Hepatocyte (in vitro differentiated cells): ENCODE results near the gene SLAIN1. TPM values are rescaled to one million over a fixed set of nuclear protein-coding genes. Genes with fewer than 3 reads are reported as not detected.
A peak's percentile ranks its signal among the peaks of the same experiment; 100 is the strongest.

Experiments
- DNase-seq: peaks from one replicate; pipeline ENCODE4 v3.0.0-alpha.2; 2016; ENCODE audit warnings: low spot score
- H2AFZ ChIP-seq: fragments of 200-600 bp; sonication (generic); 2 replicates; pipeline ENCODE4 v1.6.0; 2016; ENCODE audit warnings: antibody characterized with exemption, mild to moderate bottlenecking
- H3K27ac ChIP-seq: fragments of 200-600 bp; sonication (generic); 2 replicates; pipeline ENCODE4 v1.5.1; 2016; ENCODE audit warnings: mild to moderate bottlenecking
- H3K27me3 ChIP-seq: fragments of 200-600 bp; sonication (generic); 2 replicates; pipeline ENCODE4 v1.6.1; 2016
- H3K36me3 ChIP-seq: fragments of 200-600 bp; sonication (generic); replicated peaks from 2 replicates; pipeline ENCODE4 v1.5.1; 2016; ENCODE audit warnings: low read depth; ENCODE audit not compliant: insufficient read depth
- H3K4me1 ChIP-seq: fragments of 200-600 bp; sonication (generic); 2 replicates; pipeline ENCODE4 v1.5.1; 2016; ENCODE audit warnings: mild to moderate bottlenecking, moderate library complexity; ENCODE audit not compliant: insufficient read depth
- H3K4me2 ChIP-seq: fragments of 200-600 bp; sonication (generic); 2 replicates; pipeline ENCODE4 v1.6.0; 2016
- H3K4me3 ChIP-seq: fragments of 200-600 bp; sonication (generic); 2 replicates; pipeline ENCODE4 v1.5.1; 2016; ENCODE audit warnings: mild to moderate bottlenecking
- H3K79me2 ChIP-seq: fragments of 200-600 bp; sonication (generic); 2 replicates; pipeline ENCODE4 v1.6.0; 2017; ENCODE audit warnings: mild to moderate bottlenecking
- H3K9me2 ChIP-seq: fragments of 200-600 bp; sonication (generic); replicated peaks from 2 replicates; pipeline ENCODE4 v1.6.0; 2017; ENCODE audit warnings: mild to moderate bottlenecking; ENCODE audit not compliant: insufficient read depth
- H3K9me3 ChIP-seq: fragments of 200-600 bp; sonication (generic); 2 replicates; pipeline ENCODE4 v1.5.1; 2016; ENCODE audit warnings: low read depth, mild to moderate bottlenecking
- H4K20me1 ChIP-seq: fragments of 200-600 bp; sonication (generic); 2 replicates; pipeline ENCODE4 v1.6.0; 2016; ENCODE audit warnings: mild to moderate bottlenecking; ENCODE audit not compliant: insufficient read depth, poor library complexity, severe bottlenecking
- EZH2 ChIP-seq: fragments of 200-600 bp; sonication (generic); IDR thresholded peaks from 2 replicates; pipeline ENCODE4 v1.6.1; 2016; ENCODE audit warnings: antibody characterized with exemption, mild to moderate bottlenecking, borderline replicate concordance
- EZH2phosphoT487 ChIP-seq: fragments of 200-600 bp; sonication (generic); IDR thresholded peaks from one replicate; pipeline ENCODE4 v1.6.1; 2018; ENCODE audit warnings: antibody characterized with exemption, mild to moderate bottlenecking, low read depth, moderate library complexity; ENCODE audit not compliant: unreplicated experiment, severe bottlenecking
- WGBS: methylation state at CpG from one replicate; pipeline ENCODE4 v1.1.6; 2016; ENCODE audit warnings: low lambda C conversion rate; ENCODE audit errors: missing lambda C conversion rate; 5-methylcytosine and 5-hydroxymethylcytosine counted together
- polyA plus RNA-seq: library from polyadenylated mRNA; unstranded; fragments of >200 nt; fragmentation: Nextera tagmentation; extraction: Ambion mirVana; gene quantifications from 2 replicates; pipeline ENCODE4 v1.2.1, GENCODE V29; 2016
- total RNA-seq: library from RNA; depleted of rRNA; stranded (reverse); fragments of >200 nt; gene quantifications from 2 replicates; pipeline ENCODE4 v1.2.3, GENCODE V29; 2014
- TF ChIP-seq, protein P1 (sequence below): fragments of 200-600 bp; sonication (generic); IDR thresholded peaks from 2 replicates; pipeline ENCODE4 v1.5.1; 2016; ENCODE audit warnings: antibody characterized with exemption, mild to moderate bottlenecking; ENCODE audit not compliant: poor library complexity

The SLAIN1 gene
- total and polyA plus RNA-seq, 2 experiments from 2014 or later = 6.0 to 19.5 TPM

DNA sequence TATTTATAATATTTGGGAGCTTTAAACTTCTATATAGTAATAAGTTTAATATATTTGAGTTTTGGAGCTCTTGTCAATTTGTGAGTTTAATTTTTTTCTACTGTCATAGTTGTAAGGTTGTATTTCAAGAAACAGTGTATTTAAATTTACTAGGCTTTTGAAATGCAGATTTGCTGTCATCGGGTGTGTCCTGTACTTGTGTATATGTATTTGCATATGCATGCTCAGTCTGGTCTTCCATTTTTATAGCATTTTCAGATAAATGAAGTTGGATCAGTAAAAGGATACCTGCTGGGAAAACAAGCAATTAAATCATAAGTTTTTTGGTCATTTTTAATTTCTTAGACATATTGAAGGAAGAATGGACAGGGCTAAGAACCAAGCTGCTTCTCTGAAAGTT is 33.1 kb downstream of the SLAIN1 start:
- no peak for DNase-seq
- no peak for TF ChIP-seq EZH2
- no peak for TF ChIP-seq EZH2phosphoT487
- TF ChIP-seq, protein P1, sequence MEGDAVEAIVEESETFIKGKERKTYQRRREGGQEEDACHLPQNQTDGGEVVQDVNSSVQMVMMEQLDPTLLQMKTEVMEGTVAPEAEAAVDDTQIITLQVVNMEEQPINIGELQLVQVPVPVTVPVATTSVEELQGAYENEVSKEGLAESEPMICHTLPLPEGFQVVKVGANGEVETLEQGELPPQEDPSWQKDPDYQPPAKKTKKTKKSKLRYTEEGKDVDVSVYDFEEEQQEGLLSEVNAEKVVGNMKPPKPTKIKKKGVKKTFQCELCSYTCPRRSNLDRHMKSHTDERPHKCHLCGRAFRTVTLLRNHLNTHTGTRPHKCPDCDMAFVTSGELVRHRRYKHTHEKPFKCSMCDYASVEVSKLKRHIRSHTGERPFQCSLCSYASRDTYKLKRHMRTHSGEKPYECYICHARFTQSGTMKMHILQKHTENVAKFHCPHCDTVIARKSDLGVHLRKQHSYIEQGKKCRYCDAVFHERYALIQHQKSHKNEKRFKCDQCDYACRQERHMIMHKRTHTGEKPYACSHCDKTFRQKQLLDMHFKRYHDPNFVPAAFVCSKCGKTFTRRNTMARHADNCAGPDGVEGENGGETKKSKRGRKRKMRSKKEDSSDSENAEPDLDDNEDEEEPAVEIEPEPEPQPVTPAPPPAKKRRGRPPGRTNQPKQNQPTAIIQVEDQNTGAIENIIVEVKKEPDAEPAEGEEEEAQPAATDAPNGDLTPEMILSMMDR = no peak
- H4K20me1 ChIP-seq = no peaks in the 10 kb centered on the region
- H3K79me2 ChIP-seq = no peaks in the 10 kb centered on the region
- no peak overlapping the region for H3K4me2 ChIP-seq
- H3K27ac ChIP-seq = no peak overlapping the region
- H3K9me3 ChIP-seq = no peaks in the 10 kb centered on the region
- H3K9me2 ChIP-seq = no peaks in the 10 kb centered on the region
- H3K4me3 ChIP-seq = no peak overlapping the region
- H2AFZ ChIP-seq = no peak overlapping the region
- H3K4me1 ChIP-seq = no peaks in the 10 kb centered on the region
- 100% methylated on average over 1 of the region's 1 CpG for WGBS
- H3K27me3 ChIP-seq = no peaks in the 10 kb centered on the region
- H3K36me3 ChIP-seq = no peaks in the 10 kb centered on the region

DNA sequence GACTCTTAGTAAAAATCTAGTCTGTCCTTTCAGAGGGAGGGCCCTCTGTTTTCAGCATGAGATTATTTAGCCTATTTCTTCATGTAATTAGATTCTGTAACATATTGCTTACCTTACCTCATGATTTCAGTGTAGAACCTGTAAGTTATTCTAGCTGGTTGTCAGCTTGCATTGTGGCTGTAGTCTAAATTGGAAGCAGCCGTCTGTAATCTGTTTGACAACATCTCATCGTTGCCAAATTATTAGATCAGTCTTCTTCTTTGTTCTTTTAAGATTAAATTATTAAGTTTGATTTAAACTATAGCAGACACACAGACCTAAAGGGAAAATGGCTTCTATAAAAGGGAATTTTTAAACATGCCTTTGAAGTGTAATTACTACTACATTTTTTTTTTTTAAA is 34.8 kb downstream of the SLAIN1 start:
- H3K4me1 ChIP-seq = no peaks in the 10 kb centered on the region
- no peaks in the 10 kb centered on the region for H3K36me3 ChIP-seq
- 47% methylated on average over 2 of the region's 2 CpGs for WGBS
- H3K4me3 ChIP-seq = no peak overlapping the region
- TF ChIP-seq EZH2phosphoT487 (no peak), EZH2 (no peak)
- TF ChIP-seq, protein P1 = no peak
- no peaks in the 10 kb centered on the region for H4K20me1 ChIP-seq
- H2AFZ ChIP-seq = no peak overlapping the region
- H3K4me2 ChIP-seq = no peak overlapping the region
- DNase-seq = no peak
- no peak overlapping the region for H3K27ac ChIP-seq
- H3K27me3 ChIP-seq = no peaks in the 10 kb centered on the region
- no peaks in the 10 kb centered on the region for H3K79me2 ChIP-seq
- no peaks in the 10 kb centered on the region for H3K9me2 ChIP-seq
- H3K9me3 ChIP-seq = no peaks in the 10 kb centered on the region

DNA sequence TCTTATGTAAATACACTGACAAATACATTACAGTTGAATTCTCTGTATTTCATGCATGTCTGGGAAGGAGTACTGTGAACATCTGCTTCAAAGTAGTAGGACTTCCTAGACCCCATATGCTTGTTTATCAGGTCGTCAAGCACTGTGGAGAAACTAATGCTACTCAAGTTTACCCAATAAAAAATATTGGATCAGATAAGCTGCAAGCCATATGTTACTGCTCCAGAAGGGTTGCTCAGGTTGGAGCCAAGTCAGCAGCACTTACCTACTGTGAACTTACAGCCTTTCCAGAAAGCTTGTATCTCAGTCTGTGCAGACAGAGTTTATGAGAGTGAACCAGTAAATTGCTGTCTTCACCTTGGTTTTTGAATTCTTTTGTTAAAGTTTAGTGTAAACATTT is 36.2 kb downstream of the SLAIN1 start:
- DNase-seq = no peak
- no peaks in the 10 kb centered on the region for H3K9me3 ChIP-seq
- no peaks in the 10 kb centered on the region for H3K4me1 ChIP-seq
- no peaks in the 10 kb centered on the region for H4K20me1 ChIP-seq
- 64% methylated on average over 1 of the region's 1 CpG for WGBS
- H3K27me3 ChIP-seq = no peaks in the 10 kb centered on the region
- H3K79me2 ChIP-seq = no peaks in the 10 kb centered on the region
- no peak overlapping the region for H3K4me2 ChIP-seq
- H3K4me3 ChIP-seq = no peak overlapping the region
- TF ChIP-seq EZH2 = no peak
- H3K36me3 ChIP-seq = no peaks in the 10 kb centered on the region
- no peak overlapping the region for H2AFZ ChIP-seq
- no peak overlapping the region for H3K27ac ChIP-seq
- no peaks in the 10 kb centered on the region for H3K9me2 ChIP-seq

DNA sequence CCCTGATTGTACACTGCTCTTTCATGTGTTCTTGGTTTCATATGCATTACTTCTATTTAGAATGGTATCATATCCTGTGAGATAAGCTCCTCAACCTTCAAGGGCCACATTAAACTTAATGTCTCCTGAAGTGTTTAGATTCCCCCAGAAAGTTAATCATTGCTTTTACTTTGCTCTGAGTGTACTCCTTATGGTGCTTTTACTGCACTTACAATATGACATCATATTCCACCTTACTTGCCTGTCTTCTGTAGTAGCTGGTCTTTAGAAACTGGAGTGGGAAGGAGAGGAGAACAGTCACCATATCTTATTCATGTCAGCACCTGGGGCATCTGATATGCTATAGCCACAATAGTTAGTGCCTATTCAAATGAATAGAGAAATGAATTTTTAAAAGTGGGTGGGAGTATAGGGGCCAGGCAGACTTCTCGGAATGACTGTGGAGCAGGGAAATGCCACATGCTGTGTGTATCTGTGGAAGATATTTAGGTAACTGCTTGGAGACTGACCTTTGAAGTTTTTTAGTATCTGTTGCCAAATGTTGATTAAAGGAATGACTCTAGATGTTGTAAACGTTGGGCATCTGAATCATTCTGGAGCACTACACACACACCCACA is 40.2 kb downstream of the SLAIN1 start:
- 57% methylated on average over 2 of the region's 2 CpGs for WGBS
- Histone ChIP-seq H3K27ac (peak overlapping the region; percentile 70), H4K20me1 (no peaks in the 10 kb centered on the region), H2AFZ (no peak overlapping the region), H3K9me2 (no peaks in the 10 kb centered on the region), H3K4me2 (no peak overlapping the region), H3K4me1 (no peaks in the 10 kb centered on the region), H3K27me3 (no peaks in the 10 kb centered on the region), H3K79me2 (peaks cover 2% of the 10 kb centered on the region), H3K9me3 (no peaks in the 10 kb centered on the region), H3K4me3 (no peak overlapping the region), H3K36me3 (no peaks in the 10 kb centered on the region)
- TF ChIP-seq, protein P1 = no peak
- TF ChIP-seq EZH2phosphoT487 = no peak
- DNase-seq = peak; percentile 6
